Measurements from ENCODE around the gene SOD1. TPM values are rescaled to one million over a fixed set of nuclear protein-coding genes. Genes with fewer than 3 reads are reported as not detected.
"Not testable (repeated sequence)": the region's sequence is repeated elsewhere in the genome, so short reads cannot be mapped to it uniquely, and the experiment has no call there.

Gene SOD1
- total and polyA plus RNA-seq, 2 donors (not counting 1 experiment from before 2014, with no cell fraction given): 286 to 462 TPM

- no peak for DNase-seq (ENCODE audit: low read depth in 2 of 2)
- peak overlapping the region; percentile 75 to 89 (median 84) for H3K4me3 ChIP-seq (replicated peaks in 1 of 4; ENCODE audit: control extremely low read depth in 1 of 4, insufficient read depth in 1 of 4, low read depth in 3 of 4, low read length in 4 of 4)
- H3K9me3 ChIP-seq (ENCODE audit: control insufficient read depth, insufficient read depth, low read depth, low read length): no peaks in the 10 kb centered on the region
- H4K20me1 ChIP-seq (ENCODE audit: control insufficient read depth, extremely low read depth, insufficient read depth, low read length): no peaks in the 10 kb centered on the region
- H3K27me3 ChIP-seq (ENCODE audit: control insufficient read depth, insufficient read depth, low read length): no peaks in the 10 kb centered on the region
- H3K79me2 ChIP-seq (ENCODE audit: control insufficient read depth, insufficient read depth, low read length): peaks cover 46% of the 10 kb centered on the region
- peak overlapping the region; percentile 5 for H3K4me2 ChIP-seq (ENCODE audit: extremely low read depth, insufficient read depth, low read length)
- no peak for TF ChIP-seq EZH2 (IDR thresholded peaks at IDR 0.05; ENCODE audit: low read length, missing control alignments)
- TF ChIP-seq CTCF (conservative IDR thresholded peaks at IDR 0.05 in 1 of 2, IDR thresholded peaks at IDR 0.05 in 1 of 2; ENCODE audit: low read depth in 1 of 2, low read length in 2 of 2): no peak
- H3K36me3 ChIP-seq (ENCODE audit: control insufficient read depth, insufficient read depth, low read length): peaks cover 5% of the 10 kb centered on the region
- H3K9ac ChIP-seq (ENCODE audit: insufficient read depth, low read length): peak overlapping the region; percentile 78
- peak overlapping the region; percentile 91 for H3K27ac ChIP-seq (ENCODE audit: insufficient read depth, low read length)
- no peaks in the 10 kb centered on the region for H3K4me1 ChIP-seq (ENCODE audit: control insufficient read depth, extremely low read depth, insufficient read depth, low read length)
- H2AFZ ChIP-seq (ENCODE audit: low read length): no peak overlapping the region
These were observed 1.1 kb downstream of the SOD1 start for GRCh38 chr21:31660591-31660990.

- Histone ChIP-seq H2AFZ (ENCODE audit: low read length) (no peak overlapping the region), H3K9ac (ENCODE audit: insufficient read depth, low read length) (no peak overlapping the region), H3K36me3 (ENCODE audit: control insufficient read depth, insufficient read depth, low read length) (peaks cover 7% of the 10 kb centered on the region), H3K9me3 (ENCODE audit: control insufficient read depth, insufficient read depth, low read depth, low read length) (no peaks in the 10 kb centered on the region), H3K4me3 (replicated peaks in 1 of 4; ENCODE audit: control extremely low read depth in 1 of 4, insufficient read depth in 1 of 4, low read depth in 3 of 4, low read length in 4 of 4) (no peak overlapping the region), H3K27me3 (ENCODE audit: control insufficient read depth, insufficient read depth, low read length) (no peaks in the 10 kb centered on the region), H3K79me2 (ENCODE audit: control insufficient read depth, insufficient read depth, low read length) (peaks cover 47% of the 10 kb centered on the region), H3K4me2 (ENCODE audit: extremely low read depth, insufficient read depth, low read length) (no peak overlapping the region), H4K20me1 (ENCODE audit: control insufficient read depth, extremely low read depth, insufficient read depth, low read length) (no peaks in the 10 kb centered on the region), H3K27ac (ENCODE audit: insufficient read depth, low read length) (no peak overlapping the region), H3K4me1 (ENCODE audit: control insufficient read depth, extremely low read depth, insufficient read depth, low read length) (no peaks in the 10 kb centered on the region)
- no peak for DNase-seq (ENCODE audit: low read depth in 2 of 2)
- no peak for TF ChIP-seq CTCF (conservative IDR thresholded peaks at IDR 0.05 in 1 of 2, IDR thresholded peaks at IDR 0.05 in 1 of 2; ENCODE audit: low read depth in 1 of 2, low read length in 2 of 2)
- no peak for TF ChIP-seq EZH2 (IDR thresholded peaks at IDR 0.05; ENCODE audit: low read length, missing control alignments)
These were observed 4.2 kb downstream of the SOD1 start for GRCh38 chr21:31663584-31664249.

GRCh38 chr21:31665397-31665796, 5.9 kb downstream of the SOD1 start:
- Histone ChIP-seq H2AFZ (ENCODE audit: low read length) (no peak overlapping the region), H3K9ac (ENCODE audit: insufficient read depth, low read length) (no peak overlapping the region), H3K4me1 (ENCODE audit: control insufficient read depth, extremely low read depth, insufficient read depth, low read length) (no peaks in the 10 kb centered on the region), H3K27ac (ENCODE audit: insufficient read depth, low read length) (no peak overlapping the region), H3K4me2 (ENCODE audit: extremely low read depth, insufficient read depth, low read length) (no peak overlapping the region), H3K36me3 (ENCODE audit: control insufficient read depth, insufficient read depth, low read length) (peaks cover 9% of the 10 kb centered on the region), H3K27me3 (ENCODE audit: control insufficient read depth, insufficient read depth, low read length) (no peaks in the 10 kb centered on the region), H3K79me2 (ENCODE audit: control insufficient read depth, insufficient read depth, low read length) (peaks cover 40% of the 10 kb centered on the region), H3K9me3 (ENCODE audit: control insufficient read depth, insufficient read depth, low read depth, low read length) (no peaks in the 10 kb centered on the region), H3K4me3 (replicated peaks in 1 of 4; ENCODE audit: control extremely low read depth in 1 of 4, insufficient read depth in 1 of 4, low read depth in 3 of 4, low read length in 4 of 4) (no peak overlapping the region), H4K20me1 (ENCODE audit: control insufficient read depth, extremely low read depth, insufficient read depth, low read length) (no peaks in the 10 kb centered on the region)
- TF ChIP-seq EZH2 (IDR thresholded peaks at IDR 0.05; ENCODE audit: low read length, missing control alignments): no peak
- no peak for TF ChIP-seq CTCF (conservative IDR thresholded peaks at IDR 0.05 in 1 of 2, IDR thresholded peaks at IDR 0.05 in 1 of 2; ENCODE audit: low read depth in 1 of 2, low read length in 2 of 2)
- DNase-seq (ENCODE audit: low read depth in 2 of 2): peak in 1 of 2 donors; percentile 30

GRCh38 chr21:31665869-31666268, 6.4 kb downstream of the SOD1 start:
- not testable (repeated sequence) for H3K27me3 ChIP-seq (ENCODE audit: control insufficient read depth, insufficient read depth, low read length); H4K20me1 ChIP-seq (ENCODE audit: control insufficient read depth, extremely low read depth, insufficient read depth, low read length)
- peaks cover 36% of the 10 kb centered on the region for H3K79me2 ChIP-seq (ENCODE audit: control insufficient read depth, insufficient read depth, low read length)

More at GRCh38 chr21:31665869-31666268, 6.4 kb downstream of the SOD1 start:
- H3K4me2 ChIP-seq (ENCODE audit: extremely low read depth, insufficient read depth, low read length); H3K9ac ChIP-seq (ENCODE audit: insufficient read depth, low read length); H3K27ac ChIP-seq (ENCODE audit: insufficient read depth, low read length); H3K9me3 ChIP-seq (ENCODE audit: control insufficient read depth, insufficient read depth, low read depth, low read length); H3K4me1 ChIP-seq (ENCODE audit: control insufficient read depth, extremely low read depth, insufficient read depth, low read length); DNase-seq (ENCODE audit: low read depth in 2 of 2); H3K4me3 ChIP-seq (replicated peaks in 1 of 4; ENCODE audit: control extremely low read depth in 1 of 4, insufficient read depth in 1 of 4, low read depth in 3 of 4, low read length in 4 of 4); H3K36me3 ChIP-seq (ENCODE audit: control insufficient read depth, insufficient read depth, low read length); H2AFZ ChIP-seq (ENCODE audit: low read length): not testable (repeated sequence)
